ENCODE data around the gene LITAFD. TPM values are rescaled to one million over a fixed set of nuclear protein-coding genes. Genes with fewer than 3 reads are reported as not detected.
"Not testable (repeated sequence)": the region's sequence is repeated elsewhere in the genome, so short reads cannot be mapped to it uniquely, and the experiment has no call there.

Gene LITAFD
- polyA plus RNA-seq, 4 donors: 0.17 to 0.26 TPM; not detected in 2

DNA sequence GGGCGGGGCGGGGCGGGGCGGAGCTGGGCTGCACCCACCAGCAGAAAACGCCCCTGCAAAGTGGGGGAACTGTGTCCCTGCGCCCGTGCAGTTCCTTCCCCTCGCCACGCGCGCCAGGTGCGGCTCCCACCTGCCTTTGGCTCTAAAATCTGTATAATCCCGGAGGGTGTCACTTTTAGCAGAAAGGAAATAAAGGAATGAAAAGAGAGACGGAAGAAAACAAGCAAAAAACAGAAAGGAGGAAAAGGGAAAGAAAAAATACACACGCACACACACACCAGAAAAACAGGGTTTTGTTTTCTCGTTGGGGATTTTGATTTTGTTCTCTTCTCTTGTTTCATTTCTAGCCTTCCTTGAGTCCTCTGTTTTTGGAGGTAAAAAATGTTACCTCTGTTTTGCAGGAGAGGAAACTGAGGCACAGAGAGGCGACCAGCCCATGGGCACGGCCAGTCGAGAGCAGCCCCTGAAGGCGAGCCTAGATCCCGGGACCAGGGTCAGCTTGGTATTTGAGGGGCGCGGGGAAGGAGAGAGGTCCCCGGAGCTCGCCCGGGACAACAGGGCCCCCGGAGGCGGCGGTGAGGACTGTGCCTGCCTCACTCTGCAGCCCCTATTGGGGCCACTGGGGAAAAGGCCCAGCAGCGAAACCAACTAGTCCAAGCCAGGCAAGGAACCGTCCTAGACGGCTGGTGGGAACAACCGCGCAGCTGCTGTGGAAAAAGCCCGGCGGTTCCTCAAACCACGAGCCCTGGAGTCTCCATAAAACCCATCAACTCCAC lies 12.8 kb upstream of the LITAFD start:
- DNase-seq (ENCODE audit: low read depth in 4 of 4, low spot score in 2 of 4): no peak

DNA sequence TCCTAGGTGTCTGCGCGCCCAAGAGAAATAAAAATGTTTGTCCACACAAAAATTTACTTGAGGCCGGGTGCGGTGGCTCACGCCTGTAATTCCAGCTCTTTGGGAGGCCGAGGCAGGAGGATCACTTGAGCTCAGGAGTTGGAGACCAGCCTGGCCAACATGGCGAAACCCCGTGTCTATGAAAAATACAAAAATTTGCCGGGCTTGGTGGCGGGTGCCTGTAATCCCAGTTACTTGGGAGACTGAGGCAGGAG lies 12.2 kb upstream of the LITAFD start:
- DNase-seq (ENCODE audit: low read depth in 4 of 4, low spot score in 2 of 4): not testable (repeated sequence)

DNA sequence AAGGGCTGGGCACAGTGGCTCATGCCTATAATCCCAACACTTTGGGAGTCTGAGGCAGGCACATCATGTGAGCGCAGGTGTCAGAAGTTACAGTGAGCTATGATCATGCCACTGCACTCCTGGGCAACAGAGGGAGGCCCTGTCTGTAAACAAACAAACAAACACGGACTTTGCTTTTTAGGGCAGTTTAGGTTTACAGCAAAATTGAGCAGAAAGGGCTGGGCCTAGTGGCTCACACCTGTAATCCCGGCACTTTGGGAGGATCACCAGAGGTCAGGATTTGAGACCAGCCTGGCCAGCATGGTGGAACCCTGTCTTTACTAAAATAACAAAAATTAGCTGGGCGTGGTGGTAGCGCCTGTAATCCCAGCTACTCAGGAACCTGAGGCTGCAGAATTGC lies 10.1 kb upstream of the LITAFD start:
- DNase-seq (ENCODE audit: low read depth in 4 of 4, low spot score in 2 of 4): no peak

DNA sequence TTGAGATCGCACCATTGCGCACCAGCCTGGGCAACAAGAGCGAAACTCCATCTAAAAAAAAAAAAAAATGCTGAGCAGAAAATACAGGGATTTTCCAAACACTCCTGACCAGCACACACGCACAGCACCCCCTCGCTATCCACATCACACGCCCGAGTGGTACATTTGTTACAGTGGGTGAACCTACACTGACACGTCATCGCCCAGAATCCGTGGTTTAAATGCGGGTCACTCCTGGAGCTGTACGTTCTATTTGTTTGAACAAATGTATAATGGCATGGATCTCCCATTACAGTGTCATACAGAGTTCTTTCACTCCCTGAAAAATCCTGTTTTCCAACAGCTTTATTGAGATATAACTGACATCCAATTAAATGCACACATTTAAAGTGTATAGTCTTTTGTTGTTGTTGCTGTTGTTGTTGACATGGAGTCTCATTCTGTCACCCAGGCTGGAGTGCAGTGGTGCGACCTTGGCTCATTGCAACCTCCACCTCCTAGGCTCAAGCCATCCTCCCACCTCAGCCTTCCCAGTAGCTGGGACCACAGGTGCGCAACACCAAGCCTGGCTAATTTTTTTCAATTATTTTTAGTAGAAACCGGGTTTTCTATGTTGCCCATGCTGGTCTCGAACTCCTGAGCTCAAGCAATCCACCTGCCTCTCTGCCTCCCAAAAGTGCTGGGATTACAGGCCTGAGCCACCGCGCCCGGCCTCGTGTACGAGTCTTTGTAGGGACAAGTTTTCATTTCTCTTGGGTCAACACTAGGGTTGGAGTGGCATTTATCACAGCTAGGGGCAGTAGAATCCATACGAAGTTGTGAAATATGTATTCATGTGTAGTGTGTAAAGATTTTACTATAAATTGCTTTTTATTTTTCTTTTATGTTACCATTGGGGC lies 8.9 kb upstream of the LITAFD start:
- DNase-seq (ENCODE audit: low read depth in 4 of 4, low spot score in 2 of 4): no peak

DNA sequence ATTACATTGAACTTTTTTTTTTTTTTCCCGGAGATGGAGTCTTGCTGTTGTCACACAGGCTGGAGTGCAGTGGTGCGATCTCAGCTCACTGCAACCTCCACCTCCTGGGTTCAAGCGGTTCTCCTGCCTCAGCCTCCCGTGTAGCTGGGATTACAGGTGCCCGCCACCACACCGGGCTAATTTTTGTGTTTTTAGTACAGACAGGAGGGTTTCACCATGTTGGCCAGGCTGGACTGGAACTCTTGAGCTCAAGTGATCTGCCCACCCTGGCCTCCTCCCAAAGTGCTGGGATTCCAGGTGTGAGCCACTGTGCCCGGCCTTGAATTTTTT lies 8.3 kb upstream of the LITAFD start:
- not testable (repeated sequence) for DNase-seq (ENCODE audit: low read depth in 4 of 4, low spot score in 2 of 4)

DNA sequence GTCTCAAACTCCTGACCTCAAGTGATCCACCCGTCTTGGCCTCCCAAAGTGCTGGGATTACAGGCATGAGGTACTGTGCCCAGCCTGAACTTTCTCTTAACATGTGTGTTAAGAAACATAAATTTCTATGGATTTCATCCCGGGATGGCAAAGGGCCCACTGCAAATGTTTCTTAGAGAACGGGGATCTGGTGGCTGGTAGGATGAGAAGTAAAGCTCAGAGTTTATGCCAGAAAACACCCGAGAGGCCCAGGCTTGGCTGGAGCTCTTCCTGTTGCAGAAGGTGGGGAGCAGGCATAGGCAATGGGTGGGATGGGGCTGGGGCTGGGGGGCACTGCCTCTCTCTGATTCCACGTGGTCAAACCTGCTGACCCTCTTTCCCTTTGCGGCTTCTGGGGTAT lies 7.8 kb upstream of the LITAFD start:
- no peak for DNase-seq (ENCODE audit: low read depth in 4 of 4, low spot score in 2 of 4)

DNA sequence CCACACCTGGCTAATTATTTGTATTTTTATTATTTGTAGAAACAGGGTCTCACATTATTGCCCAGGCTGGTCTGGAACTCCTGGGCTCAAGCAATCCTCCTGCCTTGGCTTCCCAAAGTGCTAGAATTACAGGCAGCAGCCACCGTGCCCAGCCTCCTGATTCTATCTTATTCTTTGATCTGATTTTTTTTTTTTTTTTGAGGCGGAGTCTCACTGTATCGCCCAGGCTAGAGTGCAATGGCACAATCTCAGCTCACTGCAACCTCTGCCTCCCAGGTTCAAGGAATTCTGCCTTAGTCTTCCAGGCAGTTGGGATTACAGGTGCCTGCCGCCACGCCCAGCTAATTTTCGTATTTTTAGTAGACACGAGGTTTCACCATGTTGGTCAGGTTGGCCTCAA lies 6.8 kb upstream of the LITAFD start:
- not testable (repeated sequence) for DNase-seq (ENCODE audit: low read depth in 4 of 4, low spot score in 2 of 4)

DNA sequence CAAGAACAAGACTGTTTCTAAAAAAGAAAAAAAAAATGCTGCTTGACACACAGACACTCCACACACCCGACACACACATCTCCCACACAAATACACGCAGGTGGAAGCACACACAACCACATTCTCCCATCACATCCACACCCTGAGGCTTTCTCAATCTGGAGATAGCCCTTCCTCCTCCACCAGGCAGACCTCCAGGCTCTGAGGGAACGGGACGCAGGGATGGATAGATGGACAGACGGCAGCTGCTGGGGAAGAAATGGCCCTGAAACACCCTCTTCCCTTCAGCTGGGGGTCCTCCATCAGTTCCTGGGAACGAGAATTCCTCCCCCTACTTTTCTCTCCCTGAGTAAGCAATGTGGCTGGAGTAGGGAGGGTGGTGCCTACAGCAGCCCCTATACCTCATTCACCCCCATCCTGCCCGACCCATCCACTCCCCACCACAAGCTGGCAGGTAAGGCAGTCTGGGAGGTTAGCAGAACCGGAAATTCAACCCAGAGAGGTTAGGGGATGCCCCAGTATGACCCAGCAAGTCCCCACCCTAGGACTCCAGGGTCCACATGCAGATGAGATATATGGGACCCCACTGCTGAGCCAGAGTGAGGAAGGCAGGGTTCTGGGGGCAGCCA lies 4.1 kb upstream of the LITAFD start:
- no peak for DNase-seq (ENCODE audit: low read depth in 4 of 4, low spot score in 2 of 4)

DNA sequence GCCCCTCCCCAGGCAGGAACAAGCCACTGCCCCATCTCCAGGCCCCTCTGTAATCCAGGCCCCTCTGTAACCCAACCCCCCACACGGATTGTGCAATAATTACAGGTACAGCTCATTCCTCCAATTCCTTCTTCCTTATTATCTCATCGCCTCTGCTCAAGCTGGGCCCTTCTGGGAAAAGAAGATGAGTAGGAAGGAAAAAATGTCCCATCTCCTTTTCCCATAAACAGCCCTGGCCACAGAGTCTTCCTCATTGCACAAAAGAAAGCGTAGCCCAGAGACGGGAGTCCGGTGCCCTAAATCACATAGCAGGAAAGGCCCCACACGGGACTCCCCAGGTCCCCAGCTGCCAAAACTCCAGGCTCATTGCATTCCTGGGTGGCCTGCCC lies 3.6 kb upstream of the LITAFD start:
- no peak for DNase-seq (ENCODE audit: low read depth in 4 of 4, low spot score in 2 of 4)

DNA sequence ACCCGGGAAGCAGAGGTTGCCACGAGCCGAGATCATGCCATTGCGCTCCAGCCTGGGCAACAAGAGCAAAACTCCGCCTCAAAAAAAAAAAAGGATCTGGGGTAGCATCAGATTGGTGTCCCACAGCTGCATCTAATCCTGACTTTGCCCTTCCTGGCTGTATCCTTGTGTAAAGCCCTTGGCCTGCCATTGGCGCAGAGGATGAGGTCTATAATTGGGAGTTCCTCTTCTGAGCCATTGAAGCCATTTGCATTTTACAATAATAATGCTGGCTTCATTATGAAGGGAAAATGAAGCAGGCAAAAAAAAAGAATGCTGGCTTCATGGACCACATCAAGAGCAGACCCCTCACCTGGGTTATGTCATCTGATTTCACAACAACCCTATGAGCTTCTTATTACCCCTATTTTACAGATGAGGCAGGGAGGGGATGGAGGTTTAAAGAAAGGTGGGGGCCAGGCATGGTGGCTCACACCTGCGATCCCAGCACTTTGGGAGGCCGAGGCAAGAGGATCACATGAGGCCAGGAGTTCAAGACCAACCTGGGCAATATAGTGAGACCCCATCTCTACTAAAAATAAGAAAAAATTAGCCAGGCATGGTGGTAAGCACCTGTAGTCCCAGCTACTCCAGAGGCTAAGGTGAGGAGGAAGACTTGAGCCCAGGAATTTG lies 1.2 kb upstream of the LITAFD start:
- DNase-seq (ENCODE audit: low read depth in 4 of 4, low spot score in 2 of 4): no peak

DNA sequence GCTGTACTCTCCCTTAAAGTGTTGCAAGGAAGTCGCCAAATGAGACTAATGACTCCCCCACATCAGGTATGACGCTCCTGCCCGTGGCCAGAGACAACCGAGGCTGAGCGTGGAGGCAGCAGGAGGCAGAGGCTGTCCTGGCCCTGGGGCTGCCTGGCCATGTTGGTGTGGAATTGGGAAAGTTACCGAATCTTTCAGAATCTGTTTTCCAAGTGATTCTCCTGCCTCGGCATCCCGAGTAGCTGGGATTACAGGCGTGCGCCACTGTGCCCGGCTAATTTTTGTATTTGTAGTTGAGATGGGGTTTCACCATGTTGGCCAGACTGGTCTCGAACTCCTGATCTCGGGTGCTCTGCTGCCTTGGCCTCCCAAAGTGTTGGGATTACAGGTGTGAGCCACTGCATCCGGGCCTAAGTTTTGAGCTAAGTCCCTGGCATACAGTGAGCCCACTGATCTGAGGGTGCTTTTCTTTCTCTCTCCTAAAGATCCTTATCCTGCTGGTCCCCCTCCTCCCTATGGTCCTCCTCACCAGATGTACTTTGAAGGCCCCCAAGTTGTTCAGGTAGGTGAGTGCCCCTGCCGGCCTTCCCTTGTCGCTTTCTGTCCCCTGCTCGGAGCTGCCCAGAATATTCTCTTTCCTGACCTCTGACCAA lies 700 bp downstream of the LITAFD start:
- no peak for DNase-seq (ENCODE audit: low read depth in 4 of 4, low spot score in 2 of 4)

DNA sequence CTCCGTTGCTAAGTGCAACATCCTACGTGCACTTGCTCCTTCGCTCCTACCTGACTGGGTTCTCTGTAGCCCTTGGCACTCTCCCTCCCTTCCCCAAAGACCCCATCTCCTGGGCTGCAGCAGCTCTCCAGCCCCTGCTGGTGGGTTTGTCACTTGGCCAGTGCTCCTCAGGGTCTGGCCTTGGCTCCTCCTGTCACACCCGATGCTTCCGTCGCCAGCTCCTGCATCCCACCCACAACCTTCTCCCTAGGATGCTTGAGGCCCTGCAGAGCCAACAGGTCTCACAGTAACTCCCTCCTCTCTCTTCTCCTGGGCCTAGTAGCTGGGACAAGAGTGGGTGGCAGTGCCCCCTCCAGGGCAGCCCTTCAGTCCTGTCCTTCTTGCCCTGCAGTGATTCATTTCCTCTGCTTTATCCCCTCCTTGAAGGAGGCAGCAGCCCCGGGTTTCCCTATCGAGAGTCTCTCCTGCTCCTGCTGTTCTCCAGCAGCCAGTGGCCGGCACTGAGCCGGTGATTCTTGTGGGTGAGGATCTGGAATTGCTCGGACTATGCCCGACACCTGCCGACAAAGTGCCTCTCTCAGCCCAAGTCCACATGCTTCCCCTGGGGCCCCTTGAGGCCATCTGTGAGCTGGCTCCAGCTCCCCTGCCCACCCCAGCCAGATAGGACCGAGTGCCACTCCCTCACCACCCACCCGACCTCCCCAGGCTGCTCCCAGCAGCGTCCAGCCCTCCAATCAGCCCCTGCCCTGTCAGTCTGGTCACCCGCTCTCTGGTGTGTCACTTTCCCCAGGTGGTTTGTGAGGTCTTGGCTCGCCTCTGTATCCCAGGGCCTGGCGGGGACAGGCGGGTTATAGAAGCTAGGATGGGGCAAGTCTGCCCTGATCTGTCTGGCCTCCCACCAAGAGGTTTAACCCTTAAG lies 3.8 kb downstream of the LITAFD start:
- no peak for DNase-seq (ENCODE audit: low read depth in 4 of 4, low spot score in 2 of 4)

DNA sequence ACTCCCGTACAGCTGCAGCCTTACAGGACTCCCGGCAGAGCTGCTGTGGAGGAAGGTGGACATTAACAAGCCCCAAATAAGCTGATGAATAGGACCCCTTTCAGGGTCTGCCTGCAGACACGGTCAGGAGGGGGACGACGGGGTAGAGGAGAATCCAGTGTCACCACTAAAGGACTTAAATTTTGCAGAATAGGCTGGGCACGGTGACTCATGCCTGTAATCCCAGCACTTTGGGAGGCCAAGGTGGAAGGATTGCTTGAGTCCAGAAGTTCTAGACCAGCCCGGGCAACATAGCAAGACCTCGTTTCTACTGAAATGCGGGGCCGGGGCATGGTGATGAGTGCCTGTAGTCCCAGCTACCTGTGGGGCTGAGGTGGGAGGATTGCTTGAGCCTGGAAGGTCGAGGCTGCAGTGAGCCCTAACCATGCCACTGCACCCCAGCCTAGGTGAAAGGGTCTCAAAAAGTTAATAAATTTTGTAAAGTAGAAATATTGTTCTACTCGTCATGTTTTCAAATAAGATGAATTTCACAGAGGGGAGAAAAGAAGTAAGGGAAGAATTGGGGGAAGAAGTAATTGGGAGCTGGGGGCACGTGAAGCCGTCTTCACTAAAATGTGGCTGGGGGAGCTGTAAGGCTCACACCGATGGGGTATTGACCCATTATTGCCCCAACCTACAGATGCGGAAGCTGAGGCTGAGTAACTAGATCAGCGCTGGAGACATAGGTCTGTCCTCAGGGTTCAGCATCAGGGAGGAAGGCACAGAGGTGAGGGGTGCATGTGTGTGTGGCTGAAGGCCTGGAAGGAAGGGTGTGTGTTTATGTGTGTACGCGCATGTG lies 4.7 kb downstream of the LITAFD start:
- no peak for DNase-seq (ENCODE audit: low read depth in 4 of 4, low spot score in 2 of 4)

DNA sequence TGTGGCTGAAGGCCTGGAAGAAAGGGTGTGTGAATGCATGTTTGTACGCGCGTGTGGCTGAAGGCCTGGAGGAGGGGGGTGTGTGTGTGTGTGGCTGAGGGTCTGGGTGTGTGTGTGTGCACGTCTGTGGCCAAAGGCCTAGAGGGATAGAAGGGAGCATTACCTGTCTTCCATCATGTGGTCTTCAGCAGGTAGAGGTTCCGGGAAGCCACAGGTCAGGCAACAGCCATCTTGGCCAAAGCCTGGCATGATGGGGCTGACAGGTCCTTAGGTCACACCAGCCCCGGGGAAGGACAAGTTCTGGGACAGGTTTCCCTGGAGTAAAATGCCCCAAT lies 5.2 kb downstream of the LITAFD start:
- DNase-seq (ENCODE audit: low read depth in 4 of 4, low spot score in 2 of 4): no peak

DNA sequence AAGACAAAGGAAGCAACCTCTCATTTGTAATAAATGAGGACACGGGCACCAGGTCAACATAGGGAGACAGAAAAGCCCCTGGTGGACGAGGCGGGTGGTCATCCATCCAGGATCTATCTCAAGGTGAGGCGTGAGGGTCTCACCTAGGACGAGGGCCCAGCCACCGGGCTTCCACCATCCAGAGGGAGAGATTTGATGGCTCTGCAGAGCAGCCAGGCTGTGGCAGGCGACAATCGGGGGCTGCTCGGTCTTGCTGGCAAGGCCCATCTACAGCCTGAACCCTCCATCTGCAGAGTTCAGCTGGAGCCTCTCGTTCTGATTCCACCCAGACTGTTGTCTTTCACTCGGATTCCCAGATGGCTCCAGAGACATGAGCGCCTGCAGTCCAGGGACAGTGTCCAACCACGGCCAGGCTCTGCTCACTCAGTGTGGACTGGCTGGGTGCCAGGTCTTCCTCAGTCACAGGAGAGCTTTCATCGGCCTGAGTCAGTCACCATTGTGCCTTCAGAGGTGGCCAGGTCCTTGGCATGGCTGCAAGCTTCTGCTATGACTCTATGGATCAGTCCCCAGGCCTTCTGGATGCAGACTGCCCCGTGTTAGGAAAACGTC lies 5.9 kb downstream of the LITAFD start:
- DNase-seq (ENCODE audit: low read depth in 4 of 4, low spot score in 2 of 4): no peak

DNA sequence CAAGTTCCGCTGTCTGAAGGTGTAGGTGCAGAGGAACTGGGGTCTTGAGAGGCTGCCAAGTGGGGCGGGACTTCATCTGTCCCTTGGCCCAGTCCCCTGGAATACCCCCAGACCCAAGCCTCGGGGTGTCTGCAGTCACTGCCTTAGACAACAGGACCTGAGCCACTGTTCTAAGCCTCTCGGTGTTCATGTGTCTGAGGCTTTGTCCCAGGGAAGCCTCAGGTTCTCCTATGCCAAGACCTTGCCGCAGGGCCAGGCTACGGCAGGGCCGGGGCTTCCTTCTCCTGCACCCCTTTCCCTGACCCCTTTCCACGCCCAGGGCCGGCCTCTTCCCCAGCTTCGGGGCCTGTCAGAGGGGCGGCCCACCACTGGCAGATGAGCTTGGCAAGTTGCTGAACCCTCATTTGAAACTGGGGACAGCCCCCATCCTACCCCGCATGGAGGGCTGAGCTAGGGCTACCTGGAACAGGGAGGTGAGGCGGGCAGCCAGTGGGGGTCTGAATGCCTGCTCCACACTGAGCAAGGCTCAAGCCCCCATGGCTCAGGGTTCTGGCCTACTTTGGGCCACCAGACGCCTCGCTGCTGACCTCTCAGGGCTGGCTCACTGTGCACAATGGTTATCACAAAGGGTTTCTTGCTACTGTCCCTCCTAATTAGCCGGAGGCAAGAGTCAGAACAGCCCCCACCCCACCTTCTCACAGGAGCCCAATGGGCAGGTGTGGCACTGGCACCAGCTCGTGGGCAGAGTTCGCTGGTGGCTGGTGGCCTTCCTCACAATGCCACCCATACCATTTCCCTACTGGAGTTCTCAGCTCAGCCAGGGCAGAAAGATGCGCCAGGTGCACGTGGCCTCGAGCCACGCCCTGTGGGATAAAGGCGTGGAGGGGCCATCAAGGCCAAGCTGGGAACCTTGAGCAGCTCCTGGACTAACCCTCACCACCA lies 7.1 kb downstream of the LITAFD start:
- DNase-seq (ENCODE audit: low read depth in 4 of 4, low spot score in 2 of 4): no peak

DNA sequence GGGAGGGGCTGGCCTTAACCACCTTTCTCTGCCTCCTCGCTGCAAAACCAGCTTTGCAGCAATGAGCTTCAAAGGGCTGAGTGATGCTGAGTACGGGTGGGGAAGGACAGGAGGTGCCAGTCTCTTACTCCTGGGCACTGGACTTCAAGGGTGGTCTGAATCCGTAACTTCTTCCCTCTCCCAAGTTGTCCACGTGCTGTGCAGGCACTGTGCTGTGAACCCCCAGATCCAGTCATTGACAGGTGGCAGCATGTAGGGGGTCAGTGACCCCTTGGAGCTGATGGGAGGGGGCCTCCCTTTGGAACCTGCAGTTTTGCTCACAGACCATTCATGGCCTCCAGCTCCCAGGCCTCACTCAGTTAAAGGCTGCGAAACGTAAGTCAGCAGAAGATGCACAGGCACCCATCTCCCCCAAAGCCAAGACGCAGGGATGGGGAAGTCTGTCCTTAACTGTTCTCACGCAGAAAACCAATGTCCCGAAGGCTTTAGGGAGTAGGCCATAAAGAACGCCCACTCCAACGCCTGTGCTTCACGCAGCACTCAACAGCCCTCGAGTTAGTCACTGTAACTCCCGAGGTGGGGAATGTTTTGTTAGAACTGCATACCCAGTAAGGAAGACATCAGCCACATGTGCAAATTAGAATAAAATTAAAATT lies 7.9 kb downstream of the LITAFD start:
- DNase-seq (ENCODE audit: low read depth in 4 of 4, low spot score in 2 of 4): no peak

Measured in left renal cortex interstitium (tissue), 4 donors.